OCI-M2 (cell line): ENCODE results near the gene RIC1.
"Not testable (repeated sequence)": the region's sequence is repeated elsewhere in the genome, so short reads cannot be mapped to it uniquely, and the experiment has no call there.

Experiments used
- DNase-seq: peaks from one replicate; lab custom pipeline; 2025; ENCODE audit not compliant: unreplicated experiment; lab: John Stamatoyannopoulos, UW

The RIC1 gene

GRCh38 chr9:5667391-5667790 lies 38.5 kb downstream of the RIC1 start:
- no peak for DNase-seq

- no peak for DNase-seq
Measured at GRCh38 chr9:5670079-5670478, 41.2 kb downstream of the RIC1 start.

- no peak for DNase-seq
Measured at GRCh38 chr9:5671711-5672353, 42.9 kb downstream of the RIC1 start.

- not testable (repeated sequence) for DNase-seq
Measured at GRCh38 chr9:5675046-5675445, 46.1 kb downstream of the RIC1 start.

- not testable (repeated sequence) for DNase-seq
Measured at GRCh38 chr9:5683591-5683990, 54.7 kb downstream of the RIC1 start.

DNA sequence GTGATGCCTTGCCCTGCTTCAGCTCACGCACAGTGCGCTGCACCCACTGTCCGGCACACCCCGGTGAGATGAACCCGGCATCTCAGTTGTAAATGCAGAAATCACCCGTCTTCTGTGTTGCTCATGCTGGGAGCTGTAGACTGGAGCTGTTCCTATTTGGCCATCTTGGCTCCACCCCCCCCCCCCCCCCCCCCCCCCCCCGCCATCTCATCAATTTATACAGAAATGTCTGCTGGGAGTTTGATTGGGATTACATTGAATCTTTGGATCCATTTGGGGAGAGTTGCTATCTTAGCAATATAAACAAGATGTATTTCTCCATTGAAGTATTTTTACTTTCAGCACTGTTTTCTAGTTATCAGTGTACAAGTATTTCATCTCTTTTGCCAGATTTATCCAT lies 55.2 kb downstream of the RIC1 start:
- no peak for DNase-seq

DNA sequence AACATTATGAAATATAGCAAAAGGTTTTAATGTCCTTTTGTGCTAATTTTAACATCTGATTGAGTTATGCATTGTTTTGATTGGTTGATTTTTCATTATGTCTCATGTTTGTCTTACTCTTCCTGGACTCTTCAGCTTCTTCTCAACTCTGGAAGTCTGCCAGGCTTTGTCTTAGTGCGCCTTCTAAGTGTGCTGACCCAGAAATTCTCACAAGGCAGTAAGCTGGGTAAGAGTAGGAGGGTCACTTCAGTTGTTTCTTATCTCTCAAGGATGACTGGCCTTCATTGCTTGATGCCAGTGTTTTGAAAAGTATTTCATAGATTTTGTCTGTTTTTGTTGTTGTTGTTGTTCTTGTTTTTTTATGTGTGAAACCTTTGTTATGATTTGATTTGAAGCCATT lies 59.2 kb downstream of the RIC1 start:
- no peak for DNase-seq

DNA sequence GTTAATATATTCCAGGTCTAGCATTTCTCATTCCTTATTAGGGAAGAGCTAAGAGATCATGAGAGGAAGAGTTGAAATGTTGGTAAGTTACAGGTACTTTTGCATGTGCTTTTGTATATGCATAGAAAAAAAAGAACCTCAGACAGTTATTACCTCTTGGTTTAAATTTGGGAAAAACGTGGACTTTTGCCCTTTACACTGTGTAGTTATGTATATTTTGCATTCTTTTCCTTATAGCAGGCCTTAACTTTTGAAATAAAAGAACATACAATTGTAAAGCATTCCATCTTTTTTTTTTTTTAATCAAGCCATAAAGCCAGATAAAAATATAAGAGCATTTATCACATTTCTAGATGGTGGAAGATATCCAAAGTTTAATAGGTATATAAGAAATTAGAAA lies 61.4 kb downstream of the RIC1 start:
- no peak for DNase-seq

GRCh38 chr9:5695860-5696259 lies 67.0 kb downstream of the RIC1 start:
- DNase-seq: no peak

- no peak for DNase-seq
Measured at GRCh38 chr9:5696884-5697283, 68.0 kb downstream of the RIC1 start.

- no peak for DNase-seq
Measured at GRCh38 chr9:5698004-5698403, 69.1 kb downstream of the RIC1 start.

DNA sequence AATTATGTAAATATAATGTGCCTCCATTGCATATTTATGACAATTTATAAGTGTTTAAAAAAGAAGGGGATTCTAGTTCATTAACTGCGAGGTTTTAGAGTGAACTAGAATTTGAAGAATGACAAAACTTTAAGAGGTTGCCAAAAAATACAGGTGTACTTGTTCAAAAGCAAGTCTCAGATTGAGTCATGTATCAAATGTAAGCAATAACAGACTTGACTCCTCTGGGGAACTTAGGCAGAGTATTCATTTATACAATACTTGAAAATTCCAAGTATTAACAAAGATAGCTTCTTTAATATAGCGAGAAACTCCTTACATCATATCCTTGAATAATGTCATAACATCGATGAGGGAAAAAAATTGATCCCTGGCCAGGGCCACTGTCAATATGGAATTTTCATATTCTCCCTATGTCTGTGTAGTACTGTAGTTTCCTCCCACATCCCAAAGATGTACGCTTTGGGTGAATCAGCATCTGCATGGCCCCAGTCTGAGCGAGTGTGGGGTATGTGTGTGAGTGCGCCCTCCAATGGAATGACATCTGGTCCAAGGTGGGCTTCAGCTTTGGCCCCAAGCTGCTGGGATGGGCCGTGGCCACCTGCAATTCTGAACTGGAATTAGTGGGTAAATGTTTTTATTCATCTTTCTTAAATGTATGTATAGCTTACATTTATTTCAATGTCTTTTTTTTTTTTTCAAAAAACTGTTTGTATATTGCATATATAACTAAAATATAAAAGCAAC lies 70.1 kb downstream of the RIC1 start:
- DNase-seq: no peak

GRCh38 chr9:5708414-5708813 lies 79.5 kb downstream of the RIC1 start:
- DNase-seq: no peak

- no peak for DNase-seq
Measured at GRCh38 chr9:5712651-5713390, 83.9 kb downstream of the RIC1 start.

GRCh38 chr9:5714501-5715401 lies 85.8 kb downstream of the RIC1 start:
- DNase-seq: no peak

DNA sequence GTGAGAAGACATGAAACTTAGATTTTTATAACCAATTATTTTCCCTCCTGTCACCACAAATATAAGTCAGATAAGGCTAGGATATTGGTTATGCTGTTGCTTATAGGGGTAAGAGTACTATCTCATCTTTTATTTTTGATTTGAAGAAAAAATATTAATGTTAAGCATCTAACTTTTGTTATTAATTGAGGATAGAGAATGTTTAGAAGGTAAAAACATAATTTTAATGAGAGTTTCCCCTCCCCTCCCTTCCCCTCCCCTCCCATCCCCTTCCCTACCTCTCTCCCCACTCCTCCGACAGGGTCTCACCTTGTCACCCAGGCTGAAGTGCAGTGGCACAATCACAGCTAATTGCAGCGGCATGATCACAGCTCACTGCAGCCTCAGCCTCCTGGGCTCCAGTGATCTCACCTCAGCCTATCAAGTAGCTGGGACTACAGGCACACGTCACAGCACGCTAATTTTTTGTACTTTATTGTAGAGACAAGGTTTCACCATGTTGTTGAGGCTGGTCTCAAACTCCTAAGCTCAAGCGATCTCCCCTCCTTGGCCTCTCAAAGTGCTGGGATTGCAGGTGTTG lies 86.7 kb downstream of the RIC1 start:
- no peak for DNase-seq

- not testable (repeated sequence) for DNase-seq
Measured at GRCh38 chr9:5717434-5717833, 88.5 kb downstream of the RIC1 start.

GRCh38 chr9:5718296-5719032 lies 89.6 kb downstream of the RIC1 start:
- DNase-seq: no peak

GRCh38 chr9:5719100-5719926 lies 90.4 kb downstream of the RIC1 start:
- DNase-seq: no peak
